Neuronal stem cell (in vitro differentiated cells): ENCODE data around the gene ZNF865.

ENCODE experiments used
- DNase-seq: peaks from one replicate; pipeline ENCODE4 v3.0.0-alpha.2; 2013; ENCODE audit warnings: low spot score
- H2AFZ ChIP-seq: one replicate; pipeline ENCODE4 v1.6.1; 2013; ENCODE audit warnings: mild to moderate bottlenecking, low read length, inconsistent platforms
- H2AK5ac ChIP-seq: 2 replicates; pipeline ENCODE4 v1.6.1; 2013; ENCODE audit warnings: low read depth, mild to moderate bottlenecking, inconsistent platforms, low read length, moderate library complexity, mixed read lengths
- H2BK120ac ChIP-seq: 2 replicates; pipeline ENCODE4 v1.6.1; 2013; ENCODE audit warnings: low read depth, mild to moderate bottlenecking, inconsistent platforms, low read length, moderate library complexity, mixed read lengths
- H2BK12ac ChIP-seq: one replicate; pipeline ENCODE4 v1.6.1; 2013; ENCODE audit warnings: low read length, inconsistent platforms
- H2BK15ac ChIP-seq: 2 replicates; pipeline ENCODE4 v1.6.1; 2013; ENCODE audit warnings: mild to moderate bottlenecking, low read length, inconsistent platforms, mixed read lengths
- H2BK5ac ChIP-seq: one replicate; pipeline ENCODE4 v1.6.1; 2013; ENCODE audit warnings: inconsistent platforms, mild to moderate bottlenecking, low read length, moderate library complexity
- H3K14ac ChIP-seq: one replicate; pipeline ENCODE4 v1.6.1; 2013; ENCODE audit warnings: low read length, inconsistent platforms
- H3K18ac ChIP-seq: 2 replicates; pipeline ENCODE4 v1.6.1; 2013; ENCODE audit warnings: low read length, inconsistent platforms
- H3K23ac ChIP-seq: 2 replicates; pipeline ENCODE4 v1.6.1; 2013; ENCODE audit warnings: low read depth, mild to moderate bottlenecking, mixed read lengths, low read length, inconsistent platforms; ENCODE audit not compliant: poor library complexity
- H3K27ac ChIP-seq: replicated peaks from 3 replicates; pipeline ENCODE4 v1.5.1; 2013; ENCODE audit warnings: low read length, inconsistent platforms
- H3K27me3 ChIP-seq, 3 experiments: 2 replicates each; pipeline ENCODE4 v1.6.1; 2013; ENCODE audit warnings: low read length in 3 of 3, mild to moderate bottlenecking in 2 of 3, inconsistent platforms in 1 of 3, low read depth in 1 of 3, mixed read lengths in 1 of 3, moderate library complexity in 1 of 3; ENCODE audit not compliant: control insufficient read depth in 3 of 3, insufficient read depth in 3 of 3
- H3K36me3 ChIP-seq, 2 donors: replicated peaks in 1 of 2; 2 replicates each; pipeline ENCODE4 v1.6.1; 2013; ENCODE audit warnings: low read length in 2 of 2; ENCODE audit not compliant: control insufficient read depth in 2 of 2, insufficient read depth in 2 of 2
- H3K4ac ChIP-seq: 2 replicates; pipeline ENCODE4 v1.6.1; 2013; ENCODE audit warnings: inconsistent platforms, mild to moderate bottlenecking, low read length, moderate library complexity
- H3K4me1 ChIP-seq, 2 donors: 1 replicate in 1 of 2; 2 replicates in 1 of 2; pipeline ENCODE4 v1.6.1; 2013; ENCODE audit warnings: low read length in 2 of 2, low read depth in 1 of 2; ENCODE audit not compliant: control insufficient read depth in 2 of 2, insufficient read depth in 1 of 2
- H3K4me2 ChIP-seq: one replicate; pipeline ENCODE4 v1.6.1; 2013; ENCODE audit warnings: mild to moderate bottlenecking, low read length, inconsistent platforms; ENCODE audit not compliant: insufficient read depth, poor library complexity, severe bottlenecking
- H3K4me3 ChIP-seq, 2 donors: 2 replicates each; pipeline ENCODE4 v1.5.1; 2013; ENCODE audit warnings: low read length in 2 of 2, mild to moderate bottlenecking in 2 of 2, inconsistent platforms in 1 of 2, moderate library complexity in 1 of 2
- H3K79me1 ChIP-seq: one replicate; pipeline ENCODE4 v1.6.1; 2013; ENCODE audit warnings: low read depth, mild to moderate bottlenecking, inconsistent platforms, low read length, moderate library complexity
- H3K9ac ChIP-seq: one replicate; pipeline ENCODE4 v1.6.1; 2013; ENCODE audit warnings: mild to moderate bottlenecking, low read depth, low read length, inconsistent platforms; ENCODE audit not compliant: poor library complexity
- H3K9me3 ChIP-seq, 2 donors: replicated peaks in 1 of 2; 2 replicates each; pipeline versions ENCODE3 to v1.6.1; 2013; ENCODE audit warnings: low read length in 2 of 2, mild to moderate bottlenecking in 2 of 2, inconsistent platforms in 1 of 2, low read depth in 1 of 2, mixed read lengths in 1 of 2, moderate library complexity in 1 of 2; ENCODE audit not compliant: control insufficient read depth in 2 of 2, insufficient read depth in 1 of 2
- H4K8ac ChIP-seq: one replicate; pipeline ENCODE4 v1.6.1; 2013; ENCODE audit warnings: low read depth, mild to moderate bottlenecking, inconsistent platforms, low read length, moderate library complexity
- H4K91ac ChIP-seq: one replicate; pipeline ENCODE4 v1.6.1; 2013; ENCODE audit warnings: low read length, low read depth, mild to moderate bottlenecking, inconsistent platforms; ENCODE audit not compliant: poor library complexity
- WGBS, 2 donors: extraction: QIAGEN DNeasy Blood & Tissue Kit; methylation state at CpG; one replicate each; pipeline ENCODE4 v1.1.7; 2013; ENCODE audit warnings: missing lambda C conversion rate in 2 of 2, mixed read lengths in 1 of 2; ENCODE audit not compliant: insufficient read length in 2 of 2, insufficient replicate concordance in 1 of 2; ENCODE audit errors: extremely low coverage in 2 of 2; 5-methylcytosine and 5-hydroxymethylcytosine counted together

The ZNF865 gene

DNA sequence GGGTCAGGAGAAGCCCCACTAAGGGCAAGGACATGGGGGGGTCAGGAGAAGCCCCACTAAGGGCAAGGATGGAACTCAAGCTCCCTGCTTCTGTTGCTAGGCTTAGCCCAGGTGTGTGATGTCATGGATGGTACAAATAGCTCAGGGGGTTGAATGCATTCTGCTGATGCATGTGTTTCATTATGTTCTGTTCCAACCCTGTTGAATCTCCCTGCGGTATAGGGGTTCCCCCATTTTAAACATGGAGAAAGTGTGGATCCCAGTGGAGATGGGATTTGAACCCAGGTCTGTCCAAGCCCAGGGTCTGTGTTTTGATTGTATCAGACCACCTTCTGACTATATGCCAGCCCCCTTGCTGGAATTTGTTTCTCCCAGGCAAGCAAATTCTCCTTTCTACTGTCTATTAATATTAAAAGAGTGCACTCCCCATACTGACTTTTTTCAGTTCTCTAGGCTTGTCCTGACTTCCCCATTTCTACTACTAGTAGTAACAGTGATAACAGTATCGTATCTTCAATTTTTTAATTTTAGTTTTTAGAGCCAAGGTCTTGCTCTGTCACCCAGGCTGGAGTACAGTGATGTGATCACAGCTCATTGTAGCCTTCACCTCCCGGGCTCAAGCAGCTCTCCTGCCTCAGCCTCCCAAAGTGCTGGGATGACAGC lies 6.7 kb downstream of the ZNF865 start:
- no peak overlapping the region for H2BK5ac ChIP-seq
- H3K9me3 ChIP-seq, result peaks cover 0 to 4% of the 10 kb centered on the region in 2 donors
- H2AFZ ChIP-seq, result no peak overlapping the region
- DNase-seq, result no peak
- no peak overlapping the region for H3K27ac ChIP-seq
- no peak overlapping the region for H3K14ac ChIP-seq
- H3K4me1 ChIP-seq, result no peaks in the 10 kb centered on the region
- no peak overlapping the region for H2BK12ac ChIP-seq
- H2AK5ac ChIP-seq, result no peak overlapping the region
- no peaks in the 10 kb centered on the region for H3K27me3 ChIP-seq
- no peak overlapping the region for H4K91ac ChIP-seq
- no peak overlapping the region for H3K4me2 ChIP-seq
- H3K36me3 ChIP-seq, result peaks cover 26 to 75% of the 10 kb centered on the region in 2 donors
- no peak overlapping the region for H4K8ac ChIP-seq
- no CpG with 5 or more reads among the region's 3 CpGs for WGBS, 2 donors
- H3K4ac ChIP-seq, result no peak overlapping the region
- H3K4me3 ChIP-seq, result no peak overlapping the region
- H3K79me1 ChIP-seq, result peaks cover 18% of the 10 kb centered on the region
- no peak overlapping the region for H3K23ac ChIP-seq
- no peak overlapping the region for H2BK120ac ChIP-seq
- no peak overlapping the region for H3K9ac ChIP-seq
- no peak overlapping the region for H3K18ac ChIP-seq
- H2BK15ac ChIP-seq, result no peak overlapping the region

DNA sequence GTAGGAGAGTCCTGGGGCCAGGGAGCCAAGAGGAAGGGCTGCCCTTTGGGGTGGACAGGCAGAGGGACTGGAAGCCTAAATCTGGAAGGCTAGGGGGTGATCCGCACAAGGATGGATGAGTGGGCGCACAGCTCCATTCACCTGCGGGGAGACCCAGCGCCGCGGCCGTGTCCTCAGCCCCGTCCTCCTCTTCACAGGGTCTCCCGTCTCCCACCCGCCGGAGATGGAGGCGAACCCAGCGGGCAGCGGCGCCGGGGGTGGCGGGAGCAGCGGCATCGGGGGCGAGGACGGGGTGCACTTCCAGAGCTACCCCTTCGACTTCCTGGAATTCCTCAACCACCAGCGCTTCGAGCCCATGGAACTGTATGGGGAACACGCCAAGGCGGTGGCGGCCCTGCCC lies 7.9 kb downstream of the ZNF865 start:
- Histone ChIP-seq H3K9ac (no peak overlapping the region), H3K23ac (no peak overlapping the region), H3K27ac (no peak overlapping the region), H2BK12ac (no peak overlapping the region), H3K18ac (no peak overlapping the region), H3K79me1 (peaks cover 15% of the 10 kb centered on the region), H3K4me2 (no peak overlapping the region), H3K27me3 (no peaks in the 10 kb centered on the region), H3K14ac (no peak overlapping the region), H2BK15ac (no peak overlapping the region), H3K4ac (no peak overlapping the region), H3K36me3 (peaks cover 30 to 81% of the 10 kb centered on the region in 2 donors), H2BK5ac (no peak overlapping the region), H4K91ac (no peak overlapping the region), H4K8ac (no peak overlapping the region), H2AK5ac (no peak overlapping the region), H2BK120ac (no peak overlapping the region), H3K9me3 (peaks cover 0 to 4% of the 10 kb centered on the region in 2 donors), H3K4me1 (no peaks in the 10 kb centered on the region), H2AFZ (no peak overlapping the region), H3K4me3 (no peak overlapping the region)
- DNase-seq, result no peak
- no CpG with 5 or more reads among the region's 27 CpGs for WGBS, 2 donors

DNA sequence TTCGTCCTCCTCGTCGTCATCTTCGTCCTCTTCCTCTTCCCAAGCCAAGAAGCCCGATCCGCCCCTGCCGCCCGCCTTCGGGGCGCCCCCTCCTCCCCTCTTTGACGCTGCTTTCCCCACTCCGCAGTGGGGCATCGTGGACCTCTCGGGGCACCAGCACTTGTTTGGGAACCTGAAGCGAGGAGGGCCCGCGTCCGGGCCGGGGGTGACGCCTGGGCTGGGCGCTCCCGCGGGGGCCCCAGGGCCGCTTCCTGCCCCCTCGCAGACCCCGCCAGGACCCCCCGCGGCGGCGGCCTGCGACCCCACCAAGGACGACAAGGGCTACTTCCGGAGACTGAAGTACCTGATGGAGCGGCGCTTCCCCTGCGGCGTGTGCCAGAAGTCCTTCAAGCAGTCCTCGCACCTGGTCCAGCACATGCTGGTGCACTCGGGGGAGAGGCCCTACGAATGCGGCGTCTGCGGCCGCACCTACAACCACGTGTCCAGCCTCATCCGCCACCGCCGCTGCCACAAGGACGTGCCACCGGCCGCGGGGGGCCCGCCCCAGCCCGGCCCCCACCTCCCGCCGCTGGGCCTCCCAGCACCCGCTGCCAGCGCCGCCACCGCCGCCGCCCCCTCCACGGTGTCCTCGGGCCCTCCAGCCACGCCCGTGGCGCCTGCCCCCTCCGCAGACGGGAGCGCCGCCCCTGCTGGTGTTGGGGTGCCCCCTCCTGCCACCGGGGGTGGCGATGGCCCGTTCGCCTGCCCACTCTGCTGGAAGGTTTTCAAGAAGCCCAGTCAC lies 8.7 kb downstream of the ZNF865 start:
- no peaks in the 10 kb centered on the region for H3K27me3 ChIP-seq
- no peak overlapping the region for H2BK12ac ChIP-seq
- H3K4me1 ChIP-seq, result no peaks in the 10 kb centered on the region
- no peak overlapping the region for H3K18ac ChIP-seq
- H4K8ac ChIP-seq, result no peak overlapping the region
- H3K4ac ChIP-seq, result no peak overlapping the region
- H2BK5ac ChIP-seq, result peak overlapping the region; percentile 50
- no peak overlapping the region for H3K9ac ChIP-seq
- no peak overlapping the region for H2BK15ac ChIP-seq
- no peak for DNase-seq
- H3K36me3 ChIP-seq, result peaks cover 30 to 77% of the 10 kb centered on the region in 2 donors
- no peak overlapping the region for H3K14ac ChIP-seq
- H3K9me3 ChIP-seq, result peaks cover 0 to 4% of the 10 kb centered on the region in 2 donors
- 100% methylated on average over 3 of the region's 75 CpGs; no CpG with 5 or more reads in 1 of the 2 donors for WGBS, 2 donors
- H3K23ac ChIP-seq, result no peak overlapping the region
- no peak overlapping the region for H3K4me3 ChIP-seq
- H3K79me1 ChIP-seq, result peaks cover 15% of the 10 kb centered on the region
- H3K4me2 ChIP-seq, result no peak overlapping the region
- no peak overlapping the region for H3K27ac ChIP-seq
- no peak overlapping the region for H4K91ac ChIP-seq
- no peak overlapping the region for H2AK5ac ChIP-seq
- no peak overlapping the region for H2AFZ ChIP-seq
- no peak overlapping the region for H2BK120ac ChIP-seq
